Type B pancreatic cell (in vitro differentiated cells): ENCODE measurements around the gene HUWE1. TPM values are rescaled to one million over a fixed set of nuclear protein-coding genes. Genes with fewer than 3 reads are reported as not detected.

Experiments
- DNase-seq: peaks from one replicate; pipeline ENCODE4 v3.0.0; 2021; ENCODE audit warnings: mixed read lengths; ENCODE audit not compliant: unreplicated experiment; ENCODE audit errors: extremely low spot score
- H3K27ac Mint-ChIP-seq: 2 replicates; pipeline ENCODE4 v1.8.0; 2021; ENCODE audit warnings: mild to moderate bottlenecking, mixed read lengths
- H3K27me3 Mint-ChIP-seq: 2 replicates; pipeline ENCODE4 v1.8.0; 2021; ENCODE audit warnings: mixed read lengths
- H3K36me3 Mint-ChIP-seq: 2 replicates; pipeline ENCODE4 v1.8.0; 2021; ENCODE audit warnings: mixed read lengths
- H3K4me1 Mint-ChIP-seq: one replicate; pipeline ENCODE4 v1.8.0; 2021; ENCODE audit warnings: mixed read lengths; ENCODE audit not compliant: unreplicated experiment
- H3K4me3 Mint-ChIP-seq: 2 replicates; pipeline ENCODE4 v1.8.0; 2021; ENCODE audit warnings: mild to moderate bottlenecking, mixed read lengths
- H3K9me3 Mint-ChIP-seq: 2 replicates; pipeline ENCODE4 v1.8.0; 2021; ENCODE audit warnings: mixed read lengths
- CTCF ChIP-seq: fragments of 200-600 bp; sonication (generic); conservative IDR thresholded peaks from 2 replicates; pipeline ENCODE4 v1.5.0; 2021; ENCODE audit warnings: antibody characterized with exemption, mild to moderate bottlenecking
- long read RNA-seq: library from polyadenylated mRNA; unstranded; transcript quantifications from one replicate; pipeline ENCODE4 v2.0.0, GENCODE V29; 2020
- total RNA-seq: library from RNA; stranded (reverse); gene quantifications from 2 replicates; pipeline ENCODE4 v1.2.1, GENCODE V29; 2021; ENCODE audit warnings: low replicate concordance

HUWE1 gene
- 205 and 209 TPM in 2 replicates for total RNA-seq
- long read RNA-seq, partial matches to known transcripts: 31 of 33 reads
- long read RNA-seq, other reads (novel, unspliced or antisense): 2 of 33 reads

GRCh38 chrX:53686151-53686885, at the start of gene HUWE1:
Gene HUWE1 (minus strand): TSS chrX:53686719. CDS start chrX:53654107, 32,612 bp downstream.
- H3K4me3 Mint-ChIP-seq: peak within 1 kb of the TSS; percentile 95
- TF ChIP-seq CTCF: no peak
- H3K9me3 Mint-ChIP-seq: no peaks in the 10 kb centered on the region
- H3K27ac Mint-ChIP-seq: peak within 1 kb of the TSS; percentile 85
- H3K4me1 Mint-ChIP-seq: no peaks in the 10 kb centered on the region
- DNase-seq: peak; percentile 82
- H3K36me3 Mint-ChIP-seq: peaks cover 3% of the 10 kb centered on the region
- H3K27me3 Mint-ChIP-seq: no peaks in the 10 kb centered on the region

GRCh38 chrX:53732797-53733196, 46.3 kb upstream of the HUWE1 start:
- Mint-ChIP-seq H3K27me3 (no peaks in the 10 kb centered on the region), H3K36me3 (no peaks in the 10 kb centered on the region), H3K4me3 (no peak overlapping the region), H3K4me1 (no peaks in the 10 kb centered on the region), H3K27ac (no peak overlapping the region), H3K9me3 (peaks cover 5% of the 10 kb centered on the region)
- DNase-seq: no peak
- TF ChIP-seq CTCF: no peak

- H3K4me3 Mint-ChIP-seq: no peak overlapping the region
- H3K9me3 Mint-ChIP-seq: no peaks in the 10 kb centered on the region
- no peaks in the 10 kb centered on the region for H3K27me3 Mint-ChIP-seq
- TF ChIP-seq CTCF: no peak
- no peak for DNase-seq
- H3K27ac Mint-ChIP-seq: no peak overlapping the region
- no peaks in the 10 kb centered on the region for H3K4me1 Mint-ChIP-seq
- no peaks in the 10 kb centered on the region for H3K36me3 Mint-ChIP-seq
Observed at GRCh38 chrX:53729751-53730150, 43.2 kb upstream of the HUWE1 start.

- Mint-ChIP-seq H3K9me3 (no peaks in the 10 kb centered on the region), H3K4me1 (no peaks in the 10 kb centered on the region), H3K4me3 (no peak overlapping the region), H3K27ac (no peak overlapping the region), H3K27me3 (no peaks in the 10 kb centered on the region), H3K36me3 (no peaks in the 10 kb centered on the region)
- TF ChIP-seq CTCF: no peak
- no peak for DNase-seq
Observed at GRCh38 chrX:53728506-53728905, 42.0 kb upstream of the HUWE1 start.

- DNase-seq: no peak
Observed at GRCh38 chrX:53724872-53725271, 38.4 kb upstream of the HUWE1 start.

More at GRCh38 chrX:53724872-53725271, 38.4 kb upstream of the HUWE1 start:
- no peaks in the 10 kb centered on the region for H3K4me1 Mint-ChIP-seq
- no peaks in the 10 kb centered on the region for H3K27me3 Mint-ChIP-seq
- H3K9me3 Mint-ChIP-seq: no peaks in the 10 kb centered on the region
- H3K4me3 Mint-ChIP-seq: no peak overlapping the region
- no peak overlapping the region for H3K27ac Mint-ChIP-seq
- H3K36me3 Mint-ChIP-seq: no peaks in the 10 kb centered on the region
- TF ChIP-seq CTCF: no peak
